Measurements from ENCODE around the gene FBXO9. TPM values are rescaled to one million over a fixed set of nuclear protein-coding genes. Genes with fewer than 3 reads are reported as not detected.

Gene FBXO9
- polyA plus RNA-seq, 3 donors, result 89.2 to 124 (median 107) TPM

GRCh38 chr6:53133961-53134360 lies 68.8 kb downstream of the FBXO9 start:
- DNase-seq, result no peak

- DNase-seq, result no peak
These were observed 69.5 kb downstream of the FBXO9 start for GRCh38 chr6:53134601-53135235.

- DNase-seq, result no peak
These were observed 70.9 kb downstream of the FBXO9 start for GRCh38 chr6:53136000-53136609.

- DNase-seq, result no peak
These were observed 74.7 kb downstream of the FBXO9 start for GRCh38 chr6:53139841-53140413.

GRCh38 chr6:53142810-53143209 lies 77.6 kb downstream of the FBXO9 start:
- DNase-seq, result no peak

- DNase-seq, result no peak
These were observed 78.5 kb downstream of the FBXO9 start for GRCh38 chr6:53143710-53144109.

- no peak for DNase-seq
These were observed 79.6 kb downstream of the FBXO9 start for GRCh38 chr6:53144802-53145201.

- no peak for DNase-seq
These were observed 83.5 kb downstream of the FBXO9 start, which contains the start of gene GCM1 for GRCh38 chr6:53148684-53149083. TSS of gene GCM1 (minus strand) at chr6:53148841. CDS start at chr6:53145632, 3,209 bp downstream.

Other genes with a start within 250 kb of the FBXO9 start
- not detected for gene GSTA5, start 224.6 kb upstream of the FBXO9 start, polyA plus RNA-seq (ENCODE audit: insufficient read length in 3 of 3)
- under 1 TPM in 1 of 3 donors, not detected in 2; 0.27 TPM for gene GSTA3, start 155.7 kb upstream of the FBXO9 start, polyA plus RNA-seq (ENCODE audit: insufficient read length in 3 of 3)
- 100 to 1,000 TPM in 2 of 3 donors, 10 to 100 TPM in 1; 96.9 to 111 (median 105) TPM for gene GSTA4, start 70.1 kb upstream of the FBXO9 start, polyA plus RNA-seq (ENCODE audit: insufficient read length in 3 of 3)
- 10 to 100 TPM; 13.5 to 16.9 (median 16.1) TPM for gene CILK1, start 3.6 kb upstream of the FBXO9 start, polyA plus RNA-seq (ENCODE audit: insufficient read length in 3 of 3)
- gene GCM1, start 83.4 kb downstream of the FBXO9 start, polyA plus RNA-seq (ENCODE audit: insufficient read length in 3 of 3), result under 1 TPM; 0.07 to 0.14 (median 0.13) TPM